Activated T-cell treated with anti-CD3 and anti-CD28 coated beads, Interleukin-2, amount 50 U/mL, for 72 hours (primary cell): Measurements from ENCODE around the gene ASB8. TPM values are rescaled to one million over a fixed set of nuclear protein-coding genes. Genes with fewer than 3 reads are reported as not detected.
"Not testable (repeated sequence)": the region's sequence is repeated elsewhere in the genome, so short reads cannot be mapped to it uniquely, and the experiment has no call there.

Experiments used
- ATAC-seq, 2 donors: fragments of 150-1000 bp; cut with Tn5 transposase; replicated peaks in 1 of 2; 2 replicates each; pipeline ENCODE4 v1.10.0; 2021; ENCODE audit warnings: moderate library complexity in 2 of 2, mild to moderate bottlenecking in 1 of 2
- DNase-seq, 2 donors: peaks; one replicate each; pipeline ENCODE4 v3.0.0; 2021 to 2022; ENCODE audit warnings: mixed read lengths in 1 of 2
- H3K27ac Mint-ChIP-seq: one replicate; pipeline ENCODE4 v1.8.0; 2022; ENCODE audit warnings: mild to moderate bottlenecking, moderate library complexity, mixed read lengths
- H3K27me3 Mint-ChIP-seq: one replicate; pipeline ENCODE4 v1.8.0; 2022; ENCODE audit warnings: low read depth, mixed read lengths
- H3K36me3 Mint-ChIP-seq, 2 donors: one replicate each; pipeline ENCODE4 v1.8.0; 2022; ENCODE audit warnings: mixed read lengths in 2 of 2, mild to moderate bottlenecking in 1 of 2; ENCODE audit not compliant: insufficient read depth in 2 of 2
- H3K4me1 Mint-ChIP-seq: one replicate; pipeline ENCODE4 v1.8.0; 2022; ENCODE audit warnings: low read depth, mixed read lengths
- H3K4me3 Mint-ChIP-seq, 2 donors: one replicate each; pipeline ENCODE4 v1.8.0; 2022; ENCODE audit warnings: mild to moderate bottlenecking in 2 of 2, mixed read lengths in 2 of 2, moderate library complexity in 2 of 2
- H3K9me3 Mint-ChIP-seq, 2 donors: one replicate each; pipeline ENCODE4 v1.8.0; 2022; ENCODE audit warnings: mixed read lengths in 2 of 2
- total RNA-seq, 2 donors: library from RNA; stranded (reverse); gene quantifications; one replicate each; pipeline ENCODE4 v1.2.3, GENCODE V29; 2022

ASB8 gene
- total RNA-seq, 2 donors from 2014 or later, result 52.3 to 61.8 TPM

- peaks cover 11% of the 10 kb centered on the region for H3K4me1 Mint-ChIP-seq
- no peak overlapping the region for H3K27ac Mint-ChIP-seq
- no peak for ATAC-seq
- H3K9me3 Mint-ChIP-seq, result no peaks in the 10 kb centered on the region
- H3K27me3 Mint-ChIP-seq, result peaks cover 26% of the 10 kb centered on the region
- H3K36me3 Mint-ChIP-seq, result no peaks in the 10 kb centered on the region
- no peak for DNase-seq
- H3K4me3 Mint-ChIP-seq, result peak overlapping the region in 1 of 2 donors; percentile 31
These were observed 19.1 kb upstream of the ASB8 start for GRCh38 chr12:48176417-48176751.

GRCh38 chr12:48175613-48176416, 18.5 kb upstream of the ASB8 start:
- Mint-ChIP-seq H3K9me3 (no peaks in the 10 kb centered on the region), H3K27ac (peak overlapping the region; percentile 82), H3K27me3 (peaks cover 21% of the 10 kb centered on the region), H3K4me1 (peaks cover 11% of the 10 kb centered on the region), H3K4me3 (peak overlapping the region; percentile 4 to 70), H3K36me3 (no peaks in the 10 kb centered on the region)
- ATAC-seq (no peak), DNase-seq (no peak)

DNA sequence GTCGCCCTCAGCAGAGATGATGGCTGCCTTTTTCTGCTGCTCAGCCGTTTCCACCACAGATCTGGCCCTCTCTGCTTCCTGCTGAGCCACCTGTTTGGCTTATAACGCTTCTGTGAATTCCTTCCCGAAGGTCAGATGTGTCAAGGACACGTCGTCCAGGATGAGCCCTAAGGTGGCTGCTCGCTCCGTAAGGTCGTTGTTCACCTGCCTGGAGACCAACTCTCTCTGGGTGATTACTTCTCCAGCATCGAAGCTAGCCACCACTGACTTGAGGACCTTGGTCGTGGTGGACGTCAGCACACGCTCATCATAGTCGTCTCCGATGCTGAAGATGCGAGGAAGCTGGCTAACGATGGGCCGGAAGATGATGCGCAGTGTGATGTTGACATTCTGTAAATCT, 11.7 kb upstream of the ASB8 start:
- Mint-ChIP-seq H3K27ac (no peak overlapping the region), H3K4me3 (no peak overlapping the region), H3K36me3 (no peaks in the 10 kb centered on the region), H3K27me3 (peaks cover 17% of the 10 kb centered on the region), H3K4me1 (no peaks in the 10 kb centered on the region), H3K9me3 (no peaks in the 10 kb centered on the region)
- ATAC-seq (no peak), DNase-seq (no peak)

GRCh38 chr12:48165089-48165981, 8.0 kb upstream of the ASB8 start:
- Mint-ChIP-seq H3K9me3 (no peaks in the 10 kb centered on the region), H3K4me1 (no peaks in the 10 kb centered on the region), H3K4me3 (no peak overlapping the region), H3K27ac (no peak overlapping the region), H3K27me3 (peaks cover 17% of the 10 kb centered on the region), H3K36me3 (no peaks in the 10 kb centered on the region)
- DNase-seq, result peak; percentile 53 to 69
- peak; percentile 66 to 70 for ATAC-seq

DNA sequence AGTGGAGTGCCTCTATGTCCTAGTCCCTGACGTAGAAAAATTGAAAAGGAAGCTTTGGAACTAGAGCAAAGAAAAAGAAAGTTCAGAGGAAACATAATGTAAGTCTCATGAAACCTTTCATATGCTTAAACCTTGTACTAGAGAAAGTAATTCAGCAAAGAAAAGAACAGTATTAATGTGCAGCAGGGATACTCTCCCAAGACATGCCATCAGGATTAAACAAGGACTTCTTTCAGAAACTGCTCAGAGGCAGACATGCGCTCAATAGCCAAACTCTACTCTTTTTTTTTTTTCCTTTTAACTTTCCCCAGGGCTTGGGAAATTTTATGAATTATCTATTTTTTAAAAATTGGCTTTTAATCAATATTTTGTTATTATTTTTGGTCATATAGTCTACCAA, 7.1 kb upstream of the ASB8 start:
- Mint-ChIP-seq H3K27me3 (peaks cover 17% of the 10 kb centered on the region), H3K36me3 (no peaks in the 10 kb centered on the region), H3K27ac (no peak overlapping the region), H3K4me3 (no peak overlapping the region), H3K4me1 (no peaks in the 10 kb centered on the region), H3K9me3 (no peaks in the 10 kb centered on the region)
- no peak for DNase-seq
- no peak for ATAC-seq

GRCh38 chr12:48163150-48163747, 5.9 kb upstream of the ASB8 start:
- H3K9me3 Mint-ChIP-seq, result no peaks in the 10 kb centered on the region
- peaks cover 9% of the 10 kb centered on the region for H3K4me1 Mint-ChIP-seq
- peaks cover 17% of the 10 kb centered on the region for H3K27me3 Mint-ChIP-seq
- no peaks in the 10 kb centered on the region for H3K36me3 Mint-ChIP-seq
- no peak for DNase-seq
- no peak overlapping the region for H3K27ac Mint-ChIP-seq
- H3K4me3 Mint-ChIP-seq, result no peak overlapping the region
- no peak for ATAC-seq

- ATAC-seq (no peak), DNase-seq (no peak)
- Mint-ChIP-seq H3K9me3 (no peaks in the 10 kb centered on the region), H3K4me1 (peaks cover 30% of the 10 kb centered on the region), H3K4me3 (no peak overlapping the region), H3K27ac (no peak overlapping the region), H3K27me3 (peaks cover 9% of the 10 kb centered on the region), H3K36me3 (peaks cover 0 to 1% of the 10 kb centered on the region in 2 donors)
These were observed 3.5 kb upstream of the ASB8 start for GRCh38 chr12:48160807-48161206.

DNA sequence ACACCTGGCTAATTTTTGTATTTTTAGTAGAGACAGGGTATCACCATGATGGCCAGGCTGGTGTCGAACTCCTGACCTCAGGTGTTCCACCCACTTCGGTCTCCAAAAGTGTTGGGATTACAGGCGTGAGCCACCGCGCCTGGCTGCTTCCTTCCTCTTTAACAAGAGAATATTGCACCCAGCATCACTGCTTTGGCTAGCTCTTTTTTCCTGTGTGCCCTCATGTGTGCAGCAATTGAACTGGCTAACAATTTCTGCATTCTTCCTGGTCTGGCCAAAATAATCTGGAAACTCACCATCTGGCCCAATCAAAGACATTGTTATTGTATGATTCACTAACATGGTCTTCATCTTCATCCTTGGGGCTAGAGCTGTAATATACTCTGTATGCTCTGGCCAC, 2.7 kb upstream of the ASB8 start:
- H3K27me3 Mint-ChIP-seq, result peaks cover 2% of the 10 kb centered on the region
- H3K36me3 Mint-ChIP-seq, result peaks cover 0 to 1% of the 10 kb centered on the region in 2 donors
- no peak for DNase-seq
- H3K9me3 Mint-ChIP-seq, result no peaks in the 10 kb centered on the region
- ATAC-seq, result no peak
- H3K27ac Mint-ChIP-seq, result no peak overlapping the region
- no peak overlapping the region for H3K4me3 Mint-ChIP-seq
- H3K4me1 Mint-ChIP-seq, result peaks cover 30% of the 10 kb centered on the region

GRCh38 chr12:48157889-48158370, 615 bp upstream of the ASB8 start:
- Mint-ChIP-seq H3K4me3 (peak overlapping the region; percentile 94 to 96), H3K4me1 (peaks cover 41% of the 10 kb centered on the region), H3K36me3 (peaks cover 3 to 4% of the 10 kb centered on the region in 2 donors), H3K27ac (peak overlapping the region; percentile 99), H3K9me3 (no peaks in the 10 kb centered on the region), H3K27me3 (no peaks in the 10 kb centered on the region)
- DNase-seq (peak; percentile 19 to 29), ATAC-seq (peak; percentile 16 to 25)

DNA sequence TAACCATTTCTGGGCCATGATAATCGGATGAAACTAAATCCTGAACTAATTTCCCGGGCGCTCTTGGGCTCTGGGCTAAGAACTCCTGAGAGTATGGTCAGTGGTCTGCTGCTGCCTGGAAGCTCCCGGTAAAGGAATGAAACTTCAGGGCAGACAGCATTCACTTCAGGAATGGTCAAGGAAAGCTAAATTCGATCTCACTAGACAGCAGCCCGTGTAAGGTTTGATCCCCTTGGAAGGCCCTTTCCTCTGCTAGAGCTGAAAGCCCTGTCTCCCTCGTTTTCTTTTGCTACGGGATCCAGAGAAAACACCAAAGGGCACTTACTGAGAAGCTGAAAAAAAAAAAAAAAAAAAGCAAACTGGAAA, 680 bp downstream of the ASB8 start:
- Mint-ChIP-seq H3K27ac (peak overlapping the region; percentile 99), H3K4me1 (peaks cover 54% of the 10 kb centered on the region), H3K36me3 (peaks cover 3 to 5% of the 10 kb centered on the region in 2 donors), H3K4me3 (peak overlapping the region; percentile 94 to 96), H3K9me3 (no peaks in the 10 kb centered on the region), H3K27me3 (no peaks in the 10 kb centered on the region)
- DNase-seq, result no peak
- ATAC-seq, result no peak

DNA sequence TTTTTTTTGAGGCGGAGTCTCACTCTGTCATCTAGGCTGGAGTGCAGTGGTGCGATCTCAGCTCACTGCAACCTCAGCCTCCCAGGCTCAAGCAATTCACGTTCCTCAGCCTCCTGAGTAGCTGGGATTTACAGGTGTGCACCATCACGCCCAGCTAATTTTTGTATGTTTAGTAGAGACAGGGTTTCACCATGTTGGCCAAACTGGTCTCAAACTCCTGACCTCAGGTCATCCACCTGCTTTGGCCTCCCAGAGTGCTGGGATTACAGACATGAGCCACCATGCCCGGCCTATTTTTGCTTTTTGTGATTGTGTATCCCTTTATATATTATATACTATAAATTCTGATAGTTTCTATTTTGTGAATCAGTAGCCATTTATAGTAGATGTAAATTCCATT, 1.5 kb downstream of the ASB8 start:
- Mint-ChIP-seq H3K4me3 (peak overlapping the region; percentile 94 to 96), H3K27ac (peak overlapping the region; percentile 99), H3K4me1 (peaks cover 55% of the 10 kb centered on the region)
- not testable (repeated sequence) for H3K36me3 Mint-ChIP-seq, H3K27me3 Mint-ChIP-seq, H3K9me3 Mint-ChIP-seq, DNase-seq, ATAC-seq

DNA sequence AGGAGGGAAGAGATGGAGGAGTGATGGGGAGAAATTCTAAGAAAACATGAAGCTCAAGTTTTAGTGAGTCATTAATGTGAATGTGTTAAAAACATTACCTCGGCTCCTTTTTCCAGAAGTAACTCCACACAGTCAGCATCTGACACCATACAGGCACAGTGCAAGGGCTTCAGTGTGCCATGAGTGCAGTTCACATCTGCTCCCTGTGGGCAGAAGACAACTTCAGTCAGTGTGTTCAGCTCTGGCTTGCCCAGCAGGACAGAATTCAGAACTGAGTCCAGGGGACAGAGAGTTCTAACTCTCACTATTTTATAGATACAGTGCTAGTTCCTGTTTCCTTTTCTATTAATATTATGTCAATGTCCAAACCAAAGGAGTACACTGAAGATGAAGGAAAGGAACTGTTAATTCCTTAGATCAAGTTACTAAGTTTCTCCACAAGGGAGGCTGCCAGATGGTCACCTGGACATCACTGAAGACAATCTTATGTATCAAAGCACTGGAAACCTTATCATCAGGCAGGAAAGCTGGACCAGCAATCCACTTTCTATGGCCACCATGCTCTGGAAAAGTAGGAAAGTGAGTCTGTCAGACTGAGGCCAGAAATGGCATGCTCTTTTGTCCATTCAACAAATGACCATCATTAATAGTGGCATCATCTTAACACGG, 6.1 kb downstream of the ASB8 start:
- ATAC-seq, result peak in 1 of 2 donors; percentile 35
- Mint-ChIP-seq H3K36me3 (peaks cover 2 to 24% of the 10 kb centered on the region in 2 donors), H3K27ac (no peak overlapping the region)

More for the DNA sequence above, 6.1 kb downstream of the ASB8 start:
- H3K27me3 Mint-ChIP-seq, result no peaks in the 10 kb centered on the region
- no peak overlapping the region for H3K4me3 Mint-ChIP-seq
- peaks cover 32% of the 10 kb centered on the region for H3K4me1 Mint-ChIP-seq
- no peaks in the 10 kb centered on the region for H3K9me3 Mint-ChIP-seq
- DNase-seq, result no peak
